T-helper 1 cell treated with Interleukin-12 subunit alpha and Interleukin-12 subunit beta and Interleukin-4 antibody, amounts not matched to agents 30 ng/mL and 1 ng/mL, for 36 hours (primary cell): ENCODE measurements around the gene SLC2A14. TPM values are rescaled to one million over a fixed set of nuclear protein-coding genes. Genes with fewer than 3 reads are reported as not detected.
"Not testable (repeated sequence)": the region's sequence is repeated elsewhere in the genome, so short reads cannot be mapped to it uniquely, and the experiment has no call there.

Experiments
- intact Hi-C: fragments of 100-400 bp; cut with micrococcal nuclease; formaldehyde crosslinking; loops from one replicate; pipeline ENCODE4 v1.15.1; 2024
- total RNA-seq: library from RNA; stranded (reverse); gene quantifications from 2 replicates; pipeline ENCODE4 v1.2.3, GENCODE V29; 2022

SLC2A14 gene
- total RNA-seq, 1 donor from 2014 or later = not detected

DNA sequence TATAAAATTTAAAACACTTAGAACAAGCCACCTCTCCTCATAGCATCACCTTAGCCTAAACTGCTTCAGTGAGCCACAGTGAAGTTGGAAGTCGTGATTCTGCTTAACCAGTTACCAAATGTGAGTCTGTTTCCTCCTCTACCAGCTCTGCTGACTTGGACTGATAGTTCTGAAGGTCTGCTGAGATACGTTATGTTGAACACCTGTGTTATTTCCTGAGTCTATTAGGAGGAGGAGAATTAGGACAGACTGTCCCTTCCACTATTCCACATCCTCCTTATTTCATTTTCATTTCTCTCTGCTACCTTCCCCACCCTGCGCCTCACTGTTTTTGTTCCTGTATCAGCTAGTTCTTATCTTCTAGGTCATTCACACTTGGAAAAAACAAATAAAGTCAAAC lies 2.4 kb downstream of the SLC2A14 start:
- intact Hi-C loops = no loop called here

DNA sequence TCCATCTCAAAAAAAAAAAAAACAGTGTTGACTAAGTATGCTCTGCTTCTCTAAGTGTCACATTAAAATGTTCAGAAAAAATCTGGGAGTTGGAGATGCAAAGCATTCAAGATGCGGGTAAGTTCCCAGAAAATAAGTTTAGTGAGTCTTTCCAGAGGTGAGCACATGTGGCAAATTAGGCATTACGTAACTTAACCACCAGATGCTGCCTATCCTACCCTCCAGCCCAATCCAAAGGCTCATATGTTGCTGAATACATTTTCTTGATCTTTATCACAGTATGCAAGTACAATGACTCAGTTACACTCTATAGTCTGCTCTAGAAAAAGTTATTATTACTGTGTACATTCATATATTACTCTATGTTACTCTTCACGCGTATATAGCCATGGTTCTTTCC lies 3.6 kb downstream of the SLC2A14 start:
- intact Hi-C loops = no loop called here

- intact Hi-C loops = no loop called here
Measured at GRCh38 chr12:7868391-7868790, 4.3 kb downstream of the SLC2A14 start.

DNA sequence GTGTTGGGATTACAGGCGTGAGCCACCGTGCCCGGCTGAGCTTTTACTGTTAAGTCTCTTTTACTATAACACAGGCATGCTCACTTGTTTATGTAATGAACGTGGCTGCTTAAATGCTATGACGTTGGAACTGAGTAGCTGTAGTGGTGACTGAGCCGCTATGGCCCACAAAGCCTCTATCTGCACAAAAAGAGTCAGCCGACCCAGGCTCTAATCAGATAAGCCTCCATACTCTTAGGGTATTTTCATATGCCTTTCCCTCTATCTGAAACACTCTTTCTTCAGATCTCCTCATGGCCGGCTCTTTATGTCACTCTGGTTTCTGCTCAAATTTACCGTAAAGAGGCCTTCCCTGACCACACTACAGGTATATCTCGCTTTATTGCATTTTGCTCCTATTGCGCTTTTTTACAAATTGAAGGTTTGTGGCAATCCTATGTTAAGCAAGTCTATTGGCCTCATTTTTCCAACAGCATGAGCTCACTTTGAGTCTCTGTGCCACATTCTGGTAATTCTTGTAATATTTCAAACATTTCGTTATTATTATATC lies 8.0 kb downstream of the SLC2A14 start:
- intact Hi-C loops = loop anchor here (5.0 kb wide), 1 partner anchor 373 kb away; no protein-coding TSS in a partner anchor

- intact Hi-C loops = loop anchor here (5.0 kb wide), 1 partner anchor 374 kb away; no protein-coding TSS in a partner anchor
Measured at GRCh38 chr12:7862814-7863348, 9.8 kb downstream of the SLC2A14 start.

GRCh38 chr12:7862301-7862700 lies 10.4 kb downstream of the SLC2A14 start:
- intact Hi-C loops = loop anchor here (5.0 kb wide), 1 partner anchor 375 kb away; no protein-coding TSS in a partner anchor

- intact Hi-C loops = no loop called here
Measured at GRCh38 chr12:7859552-7859951, 13.2 kb downstream of the SLC2A14 start.

- intact Hi-C loops = no loop called here
Measured at GRCh38 chr12:7857971-7858370, 14.7 kb downstream of the SLC2A14 start.

DNA sequence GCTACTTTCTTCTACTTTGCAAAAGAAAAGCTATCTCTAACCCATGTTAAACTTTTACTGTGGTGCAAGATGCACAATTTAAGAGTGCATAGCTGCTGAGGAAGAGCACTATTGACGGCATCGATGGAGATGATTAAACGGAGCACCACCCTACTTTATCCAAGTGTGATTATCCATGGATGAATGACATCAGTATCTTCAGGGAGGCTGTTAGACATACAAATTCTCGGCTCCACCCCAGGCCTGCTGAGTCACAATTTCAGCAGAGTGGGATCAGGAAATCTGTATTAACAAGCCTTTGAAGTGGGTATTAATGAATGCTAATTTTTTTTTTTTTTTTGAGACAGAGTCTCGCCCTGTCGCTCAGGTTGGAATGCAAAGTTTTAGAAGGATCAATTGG lies 16.2 kb downstream of the SLC2A14 start:
- intact Hi-C loops = no loop called here

DNA sequence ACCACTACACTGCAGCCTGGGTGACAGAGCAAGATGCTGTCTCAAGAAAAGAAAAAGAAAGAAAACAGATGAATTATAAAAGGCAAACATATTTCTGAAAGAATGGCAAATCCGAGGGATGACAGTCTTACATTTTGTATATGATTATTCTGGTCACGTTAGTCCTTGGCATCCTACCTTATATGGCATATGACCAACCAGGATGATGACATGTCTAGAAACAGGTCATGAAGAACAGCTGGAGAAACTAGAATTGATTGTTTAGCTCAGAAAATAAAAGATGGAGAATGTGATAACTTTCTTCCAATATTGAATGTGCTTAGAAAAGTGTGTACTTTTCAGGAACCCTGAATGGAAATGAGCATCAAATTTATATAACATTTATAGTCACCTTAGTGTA lies 19.2 kb downstream of the SLC2A14 start:
- intact Hi-C loops = no loop called here

GRCh38 chr12:7851622-7852081 lies 21.1 kb downstream of the SLC2A14 start:
- intact Hi-C loops = not testable (repeated sequence)

GRCh38 chr12:7850099-7850498 lies 22.6 kb downstream of the SLC2A14 start:
- intact Hi-C loops = not testable (repeated sequence)

- intact Hi-C loops = not testable (repeated sequence)
Measured at GRCh38 chr12:7848098-7848422, 24.7 kb downstream of the SLC2A14 start.

DNA sequence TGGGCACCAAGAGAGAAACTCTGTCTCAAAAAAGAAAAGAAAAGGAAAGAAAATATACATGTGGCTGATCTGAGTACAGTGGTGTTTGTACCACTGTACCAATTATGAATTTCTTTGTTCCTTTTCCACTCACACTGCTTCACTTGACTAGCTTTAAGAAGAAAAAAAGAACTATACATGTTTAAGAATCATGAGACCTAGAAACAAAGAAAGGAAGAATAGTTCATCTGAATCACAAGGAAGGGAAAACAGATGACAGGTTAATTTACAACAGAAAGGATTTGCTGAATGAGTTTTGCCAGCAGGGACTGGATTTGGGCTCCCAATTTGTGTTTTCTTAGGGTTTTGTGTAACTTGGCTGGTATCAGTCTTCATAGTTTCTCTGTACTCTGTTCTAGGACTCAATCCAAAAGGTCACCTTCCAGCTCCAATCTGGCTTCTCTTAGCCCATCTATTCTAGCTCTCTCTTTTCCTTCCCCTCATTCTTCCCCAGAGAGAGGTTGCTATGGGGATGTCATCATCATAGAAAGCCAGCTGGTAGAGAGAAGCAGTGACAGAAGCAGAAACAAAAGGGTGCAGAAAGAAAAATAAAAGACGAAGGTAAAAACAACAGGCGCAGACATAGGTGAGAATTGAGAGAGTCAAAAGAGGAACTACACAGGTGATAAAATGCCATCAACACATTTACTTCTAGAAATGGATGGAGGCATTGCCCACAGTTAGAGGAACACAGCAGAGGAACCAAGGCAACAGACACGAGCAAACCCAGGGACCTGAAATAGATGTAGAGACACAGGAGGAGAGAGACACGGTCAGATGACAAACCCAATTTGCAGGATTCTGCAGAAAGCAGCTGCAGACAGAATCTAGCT lies 25.3 kb downstream of the SLC2A14 start:
- intact Hi-C loops = not testable (repeated sequence)

GRCh38 chr12:7844116-7844515 lies 28.6 kb downstream of the SLC2A14 start:
- intact Hi-C loops = no loop called here

GRCh38 chr12:7843583-7843982 lies 29.1 kb downstream of the SLC2A14 start:
- intact Hi-C loops = not testable (repeated sequence)

- intact Hi-C loops = not testable (repeated sequence)
Measured at GRCh38 chr12:7843149-7843548, 29.6 kb downstream of the SLC2A14 start.

DNA sequence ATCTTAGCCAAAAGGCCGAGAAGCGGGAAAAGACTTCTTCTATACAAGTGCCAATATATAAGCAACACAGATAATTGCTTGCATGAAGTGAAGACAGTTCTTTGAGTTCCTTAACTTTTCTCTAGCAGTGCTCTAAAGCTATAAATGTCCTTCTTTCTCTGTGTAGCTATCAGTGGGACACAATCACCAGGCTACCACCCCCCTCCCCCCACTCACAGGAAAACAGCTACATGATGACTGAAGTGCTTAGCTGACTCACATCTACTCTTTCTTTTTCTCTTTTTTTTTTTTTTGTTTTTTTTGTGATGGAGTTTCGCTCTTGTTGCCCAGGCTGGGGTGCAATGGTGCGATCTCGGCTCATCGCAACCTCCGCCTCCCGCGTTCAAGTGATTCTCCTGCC lies 30.3 kb downstream of the SLC2A14 start:
- intact Hi-C loops = not testable (repeated sequence)

DNA sequence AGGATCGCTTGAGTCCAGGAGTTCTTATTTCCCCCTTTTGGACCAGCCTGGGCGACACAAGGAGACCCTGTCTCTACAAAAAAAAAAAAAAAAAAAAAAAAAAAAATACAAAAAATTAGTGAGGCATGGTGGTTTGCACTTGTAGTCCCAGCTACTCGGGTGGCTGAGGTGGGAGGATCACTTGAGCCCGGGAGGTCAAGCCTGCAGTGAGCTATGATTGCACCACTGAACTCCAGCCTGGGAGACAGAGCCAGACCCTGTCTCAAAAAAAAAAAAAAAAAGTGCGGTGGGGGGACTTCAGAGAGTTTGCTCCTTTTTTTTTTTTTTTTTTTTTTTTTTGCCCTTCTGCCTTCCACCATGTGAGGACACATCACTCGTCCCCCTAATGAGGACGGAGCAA lies 32.9 kb downstream of the SLC2A14 start:
- intact Hi-C loops = not testable (repeated sequence)

DNA sequence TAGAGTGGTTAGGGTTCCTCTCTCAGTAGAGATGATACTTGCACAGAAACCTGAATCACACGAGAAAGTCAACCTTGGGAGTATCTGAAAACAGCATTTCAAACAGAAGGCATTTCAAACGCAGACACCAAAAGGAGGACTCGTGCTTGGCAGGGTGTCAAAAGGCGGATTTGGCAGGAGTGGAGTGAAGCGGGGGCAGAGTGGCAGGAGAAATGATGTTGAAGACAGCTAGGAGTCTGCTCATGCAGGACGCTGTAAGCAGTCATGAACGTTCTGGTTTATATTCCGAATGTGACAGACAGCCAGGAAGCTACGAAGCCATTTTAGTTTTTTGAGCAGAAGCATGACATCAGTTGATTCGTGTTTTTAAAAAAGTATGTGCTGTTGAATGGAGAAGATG lies 33.5 kb downstream of the SLC2A14 start:
- intact Hi-C loops = not testable (repeated sequence)

DNA sequence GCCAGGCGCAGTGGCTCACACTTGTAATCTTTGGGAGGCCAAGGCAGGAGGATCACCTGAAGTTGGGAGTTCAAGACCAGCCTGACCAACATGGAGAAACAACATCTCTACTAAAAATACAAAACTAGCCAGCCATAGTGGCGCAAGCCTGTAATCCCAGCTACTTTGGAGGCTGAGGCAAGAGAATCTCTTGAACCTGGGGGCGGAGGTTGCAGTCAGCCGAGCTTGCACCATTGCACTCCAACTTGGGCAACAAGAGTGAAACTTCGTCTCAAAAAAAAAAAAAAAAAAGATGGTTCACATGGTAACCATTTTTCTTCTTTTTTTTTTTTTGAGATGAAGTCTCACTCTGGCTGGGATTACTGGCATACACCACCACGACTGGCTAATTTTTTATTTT lies 35.3 kb downstream of the SLC2A14 start:
- intact Hi-C loops = no loop called here

DNA sequence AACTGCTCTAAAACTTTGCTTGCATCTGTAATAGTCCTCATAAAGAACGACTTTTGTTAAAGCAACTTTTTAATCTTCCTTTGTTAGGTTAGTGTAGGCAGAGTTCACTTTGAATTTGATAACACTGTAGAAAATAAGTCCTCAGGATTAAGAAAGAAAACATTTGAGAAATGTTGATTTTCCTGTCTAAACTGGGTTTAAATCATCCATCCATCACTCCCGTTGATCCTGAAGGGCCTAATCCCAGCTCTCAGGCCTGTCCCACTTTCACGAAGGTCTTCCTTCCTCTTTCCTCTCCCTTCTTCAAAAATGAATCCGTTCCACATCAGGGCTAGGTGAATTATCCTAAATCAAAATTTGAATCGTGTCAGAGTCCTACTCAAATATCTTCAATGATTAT lies 36.9 kb downstream of the SLC2A14 start:
- intact Hi-C loops = no loop called here
